ENCODE measurements around the gene SCN8A.

Gene SCN8A

GRCh38 chr12:51763743-51764142, 172.7 kb downstream of the SCN8A start:
- Histone ChIP-seq H3K27me3 (ENCODE audit: insufficient read depth, poor library complexity, severe bottlenecking) (no peaks in the 10 kb centered on the region), H3K4me3 (ENCODE audit: severe bottlenecking) (no peak overlapping the region), H3K4me1 (ENCODE audit: insufficient read depth, poor library complexity, severe bottlenecking) (peaks cover 10% of the 10 kb centered on the region), H3K9me3 (ENCODE audit: severe bottlenecking) (no peaks in the 10 kb centered on the region), H3K27ac (ENCODE audit: poor library complexity, severe bottlenecking) (no peak overlapping the region), H3K36me3 (ENCODE audit: low read depth) (no peaks in the 10 kb centered on the region)
- no peak for TF ChIP-seq CTCF (IDR thresholded peaks at IDR 0.05; ENCODE audit: poor library complexity, severe bottlenecking)
- DNase-seq (ENCODE audit: low spot score) (no peak), ATAC-seq (ENCODE audit: low read depth) (no peak)

- TF ChIP-seq CTCF (IDR thresholded peaks at IDR 0.05; ENCODE audit: poor library complexity, severe bottlenecking), result no peak
- H3K27me3 ChIP-seq (ENCODE audit: insufficient read depth, poor library complexity, severe bottlenecking), result no peaks in the 10 kb centered on the region
- no peaks in the 10 kb centered on the region; the same call in 1 of the 2 replicates for H3K36me3 ChIP-seq (ENCODE audit: low read depth)
- no peak overlapping the region for H3K27ac ChIP-seq (ENCODE audit: poor library complexity, severe bottlenecking)
- no peaks in the 10 kb centered on the region for H3K4me1 ChIP-seq (ENCODE audit: insufficient read depth, poor library complexity, severe bottlenecking)
- DNase-seq (ENCODE audit: low spot score), result no peak
- H3K4me3 ChIP-seq (ENCODE audit: severe bottlenecking), result no peak overlapping the region
- no peak for ATAC-seq (ENCODE audit: low read depth)
- H3K9me3 ChIP-seq (ENCODE audit: severe bottlenecking), result no peaks in the 10 kb centered on the region
Observed at GRCh38 chr12:51766067-51766676, 175.1 kb downstream of the SCN8A start.

- Histone ChIP-seq H3K4me3 (ENCODE audit: severe bottlenecking) (no peak overlapping the region), H3K9me3 (ENCODE audit: severe bottlenecking) (peaks cover 4% of the 10 kb centered on the region), H3K4me1 (ENCODE audit: insufficient read depth, poor library complexity, severe bottlenecking) (peaks cover 9% of the 10 kb centered on the region), H3K27me3 (ENCODE audit: insufficient read depth, poor library complexity, severe bottlenecking) (no peaks in the 10 kb centered on the region), H3K27ac (ENCODE audit: poor library complexity, severe bottlenecking) (no peak overlapping the region), H3K36me3 (ENCODE audit: low read depth) (no peaks in the 10 kb centered on the region; the same call in 1 of the 2 replicates)
- ATAC-seq (ENCODE audit: low read depth) (peak; percentile 53; the same call in 2 of the 3 replicates), DNase-seq (ENCODE audit: low spot score) (no peak)
- TF ChIP-seq CTCF (IDR thresholded peaks at IDR 0.05; ENCODE audit: poor library complexity, severe bottlenecking), result no peak
Observed at GRCh38 chr12:51771008-51771407, 180.0 kb downstream of the SCN8A start.

- TF ChIP-seq CTCF (IDR thresholded peaks at IDR 0.05; ENCODE audit: poor library complexity, severe bottlenecking), result no peak
- no peak overlapping the region for H3K4me3 ChIP-seq (ENCODE audit: severe bottlenecking)
- H3K36me3 ChIP-seq (ENCODE audit: low read depth), result no peaks in the 10 kb centered on the region; the same call in 1 of the 2 replicates
- H3K27ac ChIP-seq (ENCODE audit: poor library complexity, severe bottlenecking), result peak overlapping the region; percentile 36
- DNase-seq (ENCODE audit: low spot score) (no peak), ATAC-seq (ENCODE audit: low read depth) (peak; percentile 86)
- peaks cover 9% of the 10 kb centered on the region for H3K4me1 ChIP-seq (ENCODE audit: insufficient read depth, poor library complexity, severe bottlenecking)
- peaks cover 4% of the 10 kb centered on the region for H3K9me3 ChIP-seq (ENCODE audit: severe bottlenecking)
- H3K27me3 ChIP-seq (ENCODE audit: insufficient read depth, poor library complexity, severe bottlenecking), result no peaks in the 10 kb centered on the region
Observed at GRCh38 chr12:51773145-51773869, 182.3 kb downstream of the SCN8A start.

- Histone ChIP-seq H3K27me3 (ENCODE audit: insufficient read depth, poor library complexity, severe bottlenecking) (no peaks in the 10 kb centered on the region), H3K4me3 (ENCODE audit: severe bottlenecking) (no peak overlapping the region), H3K36me3 (ENCODE audit: low read depth) (no peaks in the 10 kb centered on the region), H3K27ac (ENCODE audit: poor library complexity, severe bottlenecking) (no peak overlapping the region), H3K4me1 (ENCODE audit: insufficient read depth, poor library complexity, severe bottlenecking) (peaks cover 9% of the 10 kb centered on the region), H3K9me3 (ENCODE audit: severe bottlenecking) (peaks cover 4% of the 10 kb centered on the region)
- ATAC-seq (ENCODE audit: low read depth) (no peak), DNase-seq (ENCODE audit: low spot score) (no peak)
- no peak for TF ChIP-seq CTCF (IDR thresholded peaks at IDR 0.05; ENCODE audit: poor library complexity, severe bottlenecking)
Observed at GRCh38 chr12:51774933-51775332, 183.9 kb downstream of the SCN8A start.

All from RWPE2 (cell line).